Neural progenitor cell (in vitro differentiated cells): ENCODE measurements around the gene FOXJ1. TPM values are rescaled to one million over a fixed set of nuclear protein-coding genes. Genes with fewer than 3 reads are reported as not detected.

ENCODE experiments used
- DNase-seq: peaks from one replicate; pipeline ENCODE4 v3.0.0-alpha.2; 2016; ENCODE audit warnings: low spot score
- H2AFZ ChIP-seq: fragments of 200-600 bp; sonication (generic); replicated peaks from 2 replicates; pipeline ENCODE4 v1.6.1; 2016; ENCODE audit warnings: antibody characterized with exemption
- H3F3A ChIP-seq: fragments of 200-600 bp; sonication (generic); 2 replicates; pipeline ENCODE4 v1.6.1; 2016; ENCODE audit warnings: antibody characterized with exemption, low read depth
- H3K27ac ChIP-seq: fragments of 200-600 bp; sonication (generic); 2 replicates; pipeline ENCODE4 v1.5.1; 2016; ENCODE audit warnings: mild to moderate bottlenecking
- H3K27me3 ChIP-seq: fragments of 200-600 bp; sonication (generic); 2 replicates; pipeline ENCODE4 v1.6.1; 2016; ENCODE audit warnings: mild to moderate bottlenecking, moderate library complexity
- H3K36me3 ChIP-seq: fragments of 200-600 bp; sonication (generic); 2 replicates; pipeline ENCODE4 v1.5.1; 2016
- H3K4me1 ChIP-seq: fragments of 200-600 bp; sonication (generic); 2 replicates; pipeline ENCODE4 v1.6.1; 2016; ENCODE audit warnings: mixed run types
- H3K4me2 ChIP-seq: fragments of 200-600 bp; sonication (generic); 2 replicates; pipeline ENCODE4 v1.6.1; 2016
- H3K4me3 ChIP-seq: fragments of 200-600 bp; sonication (generic); 2 replicates; pipeline ENCODE4 v1.5.1; 2016
- H3K79me2 ChIP-seq: fragments of 200-600 bp; sonication (generic); 2 replicates; pipeline ENCODE4 v1.6.1; 2016; ENCODE audit warnings: low read depth
- H3K9ac ChIP-seq: fragments of 200-600 bp; sonication (generic); 2 replicates; pipeline ENCODE4 v1.6.1; 2016
- H3K9me3 ChIP-seq: fragments of 200-600 bp; sonication (generic); 2 replicates; pipeline ENCODE4 v1.5.1; 2016; ENCODE audit warnings: low read depth
- H4K20me1 ChIP-seq: fragments of 200-600 bp; sonication (generic); 2 replicates; pipeline ENCODE4 v1.6.1; 2016; ENCODE audit warnings: low read depth
- H3K27ac Mint-ChIP-seq: 3 replicates; pipeline ENCODE4 v1.8.0; 2021; ENCODE audit warnings: mixed read lengths
- H3K27me3 Mint-ChIP-seq: 2 replicates; pipeline ENCODE4 v1.8.0; 2022; ENCODE audit warnings: low read depth, mild to moderate bottlenecking, inconsistent platforms, moderate library complexity, mixed read lengths; ENCODE audit not compliant: insufficient read depth
- H3K36me3 Mint-ChIP-seq: 3 replicates; pipeline ENCODE4 v1.8.0; 2021; ENCODE audit warnings: mixed read lengths
- H3K4me1 Mint-ChIP-seq: 3 replicates; pipeline ENCODE4 v1.8.0; 2021; ENCODE audit warnings: mixed read lengths
- H3K4me3 Mint-ChIP-seq: 3 replicates; pipeline ENCODE4 v1.8.0; 2021; ENCODE audit warnings: mild to moderate bottlenecking, moderate library complexity, mixed read lengths
- H3K9me3 Mint-ChIP-seq: 3 replicates; pipeline ENCODE4 v1.8.0; 2020; ENCODE audit warnings: mixed read lengths
- EZH2 ChIP-seq: fragments of 200-600 bp; sonication (generic); IDR thresholded peaks from 2 replicates; pipeline ENCODE4 v1.6.1; 2017; ENCODE audit warnings: antibody characterized with exemption, mild to moderate bottlenecking, moderate library complexity
- EZH2phosphoT487 ChIP-seq: fragments of 200-600 bp; sonication (generic); IDR thresholded peaks from 2 replicates; pipeline ENCODE4 v1.6.1; 2017; ENCODE audit warnings: antibody characterized with exemption
- total RNA-seq: library from RNA; depleted of rRNA; stranded (reverse); fragments of >200 nt; gene quantifications from 2 replicates; pipeline ENCODE4 v1.2.3, GENCODE V29; 2015; ENCODE audit warnings: low replicate concordance
- TF ChIP-seq, protein P1 (sequence below): fragments of 200-600 bp; sonication (generic); IDR thresholded peaks from 2 replicates; pipeline ENCODE4 v1.5.1; 2017; ENCODE audit warnings: antibody characterized with exemption, mild to moderate bottlenecking

The FOXJ1 gene
- total RNA-seq, 1 donor from 2014 or later: 0.49 TPM

DNA sequence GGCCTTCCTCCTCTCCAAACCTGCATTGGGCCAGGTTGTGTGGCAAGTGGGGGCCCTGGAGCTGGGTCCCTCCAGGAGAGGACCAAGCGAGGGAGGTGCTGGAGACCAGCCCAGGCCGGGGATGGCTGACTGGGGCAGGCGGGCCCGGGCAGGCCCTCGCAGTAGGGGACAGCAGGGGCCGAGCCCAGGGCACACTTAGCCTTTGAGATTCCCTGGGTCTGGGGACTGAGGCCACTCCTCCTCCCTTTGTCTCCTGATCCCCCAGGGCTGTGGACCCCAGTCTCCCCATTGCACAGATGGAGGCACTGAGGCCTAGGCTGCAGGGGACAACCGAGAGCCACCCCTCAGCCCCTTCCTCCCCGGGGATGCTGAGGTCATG lies 5.2 kb downstream of the FOXJ1 start:
- Mint-ChIP-seq H3K36me3 (no peaks in the 10 kb centered on the region), H3K9me3 (no peaks in the 10 kb centered on the region), H3K4me1 (peaks cover 60% of the 10 kb centered on the region), H3K4me3 (no peak overlapping the region), H3K27me3 (peaks cover 15% of the 10 kb centered on the region), H3K27ac (no peak overlapping the region)
- Histone ChIP-seq H3K27ac (no peak overlapping the region), H3K4me1 (peaks cover 93% of the 10 kb centered on the region), H3K9ac (no peak overlapping the region), H4K20me1 (peaks cover 11% of the 10 kb centered on the region), H3F3A (peaks cover 75% of the 10 kb centered on the region), H3K9me3 (no peaks in the 10 kb centered on the region), H3K4me2 (peak overlapping the region; percentile 83), H3K4me3 (no peak overlapping the region), H3K79me2 (no peaks in the 10 kb centered on the region), H3K36me3 (no peaks in the 10 kb centered on the region), H3K27me3 (peaks cover 100% of the 10 kb centered on the region), H2AFZ (no peak overlapping the region)
- TF ChIP-seq, protein P1, sequence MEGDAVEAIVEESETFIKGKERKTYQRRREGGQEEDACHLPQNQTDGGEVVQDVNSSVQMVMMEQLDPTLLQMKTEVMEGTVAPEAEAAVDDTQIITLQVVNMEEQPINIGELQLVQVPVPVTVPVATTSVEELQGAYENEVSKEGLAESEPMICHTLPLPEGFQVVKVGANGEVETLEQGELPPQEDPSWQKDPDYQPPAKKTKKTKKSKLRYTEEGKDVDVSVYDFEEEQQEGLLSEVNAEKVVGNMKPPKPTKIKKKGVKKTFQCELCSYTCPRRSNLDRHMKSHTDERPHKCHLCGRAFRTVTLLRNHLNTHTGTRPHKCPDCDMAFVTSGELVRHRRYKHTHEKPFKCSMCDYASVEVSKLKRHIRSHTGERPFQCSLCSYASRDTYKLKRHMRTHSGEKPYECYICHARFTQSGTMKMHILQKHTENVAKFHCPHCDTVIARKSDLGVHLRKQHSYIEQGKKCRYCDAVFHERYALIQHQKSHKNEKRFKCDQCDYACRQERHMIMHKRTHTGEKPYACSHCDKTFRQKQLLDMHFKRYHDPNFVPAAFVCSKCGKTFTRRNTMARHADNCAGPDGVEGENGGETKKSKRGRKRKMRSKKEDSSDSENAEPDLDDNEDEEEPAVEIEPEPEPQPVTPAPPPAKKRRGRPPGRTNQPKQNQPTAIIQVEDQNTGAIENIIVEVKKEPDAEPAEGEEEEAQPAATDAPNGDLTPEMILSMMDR: no peak
- TF ChIP-seq EZH2phosphoT487 (no peak), EZH2 (no peak)
- no peak for DNase-seq

DNA sequence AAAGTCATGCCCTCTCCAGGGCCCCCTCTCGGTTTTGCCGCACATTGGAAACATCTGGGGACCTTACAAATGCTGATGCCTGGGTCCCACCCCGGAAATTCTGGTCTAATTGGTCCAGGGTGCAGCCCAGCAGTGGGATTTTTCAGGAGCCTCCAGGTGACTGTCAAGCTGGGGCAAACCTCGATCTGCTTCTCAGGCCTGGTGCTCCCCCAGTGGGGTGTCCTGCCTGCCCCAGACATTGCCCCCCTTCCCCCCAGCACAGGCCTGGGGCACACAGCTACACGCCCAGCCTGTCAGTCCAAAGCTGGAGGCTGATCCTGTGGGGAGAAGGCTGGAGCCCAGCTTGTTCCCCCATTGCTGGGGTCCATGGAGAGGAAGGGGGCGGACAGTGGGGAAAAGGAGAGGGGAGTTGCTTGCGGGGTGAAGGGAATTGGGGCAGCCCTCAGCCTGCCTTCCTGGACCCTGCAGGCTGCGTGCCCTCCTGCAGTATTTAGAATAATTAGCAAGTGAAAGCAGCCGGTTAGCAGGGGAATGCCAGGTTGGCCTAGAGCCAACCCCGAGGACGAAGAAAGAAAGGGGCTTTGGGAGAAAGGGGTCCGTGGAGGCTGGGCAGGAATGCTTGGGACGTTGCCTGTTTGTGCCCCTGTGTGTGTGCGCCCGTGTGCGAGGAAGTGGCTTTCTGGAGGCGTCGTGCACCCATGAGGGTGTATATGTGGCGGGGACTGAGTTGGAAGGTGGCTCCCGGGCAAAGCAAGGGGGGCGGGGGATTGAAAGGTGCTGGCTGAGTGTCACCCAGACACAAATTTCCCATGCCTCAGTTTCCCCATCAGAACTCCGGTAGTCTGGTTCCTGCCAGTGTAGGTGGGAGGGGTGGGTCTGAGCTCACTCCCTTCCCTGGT lies 5.9 kb downstream of the FOXJ1 start:
- peaks cover 100% of the 10 kb centered on the region for H3K27me3 ChIP-seq
- H3K4me1 Mint-ChIP-seq: peaks cover 57% of the 10 kb centered on the region

GRCh38 chr17:76132574-76133338 lies 8.3 kb downstream of the FOXJ1 start:
- H3K27me3 Mint-ChIP-seq: peaks cover 21% of the 10 kb centered on the region

More for the DNA sequence above, 5.9 kb downstream of the FOXJ1 start:
- H3K9me3 ChIP-seq: no peaks in the 10 kb centered on the region
- TF ChIP-seq EZH2phosphoT487 (peak; percentile 36), EZH2 (peak; percentile 33)
- TF ChIP-seq, protein P1: no peak
- H3K9ac ChIP-seq: no peak overlapping the region
- Mint-ChIP-seq H3K27me3 (peaks cover 15% of the 10 kb centered on the region), H3K27ac (peak overlapping the region; percentile 85), H3K4me3 (peak overlapping the region; percentile 68), H3K36me3 (no peaks in the 10 kb centered on the region), H3K9me3 (no peaks in the 10 kb centered on the region)
- H3F3A ChIP-seq: peaks cover 70% of the 10 kb centered on the region
- H4K20me1 ChIP-seq: peaks cover 7% of the 10 kb centered on the region
- H3K4me2 ChIP-seq: peak overlapping the region; percentile 63
- no peaks in the 10 kb centered on the region for H3K79me2 ChIP-seq
- H3K27ac ChIP-seq: no peak overlapping the region
- peak overlapping the region; percentile 20 for H3K4me3 ChIP-seq
- DNase-seq: peak; percentile 48
- H3K4me1 ChIP-seq: peaks cover 89% of the 10 kb centered on the region
- H3K36me3 ChIP-seq: no peaks in the 10 kb centered on the region
- no peak overlapping the region for H2AFZ ChIP-seq

More at GRCh38 chr17:76132574-76133338, 8.3 kb downstream of the FOXJ1 start:
- Histone ChIP-seq H3K27me3 (peaks cover 81% of the 10 kb centered on the region), H3K27ac (no peak overlapping the region), H3K4me3 (peak overlapping the region; percentile 35), H3K4me1 (peaks cover 67% of the 10 kb centered on the region), H3K36me3 (no peaks in the 10 kb centered on the region), H3K9ac (no peak overlapping the region), H2AFZ (no peak overlapping the region), H3K79me2 (no peaks in the 10 kb centered on the region), H3K9me3 (no peaks in the 10 kb centered on the region), H3F3A (peaks cover 46% of the 10 kb centered on the region), H3K4me2 (peak overlapping the region; percentile 77), H4K20me1 (peaks cover 7% of the 10 kb centered on the region)
- TF ChIP-seq EZH2phosphoT487: peak; percentile 38
- TF ChIP-seq, protein P1: no peak
- peak; percentile 32 for TF ChIP-seq EZH2
- no peak overlapping the region for H3K27ac Mint-ChIP-seq
- DNase-seq: peak; percentile 55
- no peaks in the 10 kb centered on the region for H3K9me3 Mint-ChIP-seq
- peaks cover 36% of the 10 kb centered on the region for H3K4me1 Mint-ChIP-seq
- H3K4me3 Mint-ChIP-seq: no peak overlapping the region
- no peaks in the 10 kb centered on the region for H3K36me3 Mint-ChIP-seq
